ENCODE data around the gene ADAMTSL3. TPM values are rescaled to one million over a fixed set of nuclear protein-coding genes. Genes with fewer than 3 reads are reported as not detected.

The ADAMTSL3 gene
- total RNA-seq, 1 donor from 2014 or later = 2.4 TPM

GRCh38 chr15:83652626-83653204 is 1.2 kb upstream of the ADAMTSL3 start:
- peaks cover 36% of the 10 kb centered on the region for H3K27me3 ChIP-seq (ENCODE audit: insufficient read depth, low read length)
- no peaks in the 10 kb centered on the region for H4K20me1 ChIP-seq (ENCODE audit: insufficient read depth, low read length)
- Mint-ChIP-seq H3K27me3 (ENCODE audit: low read depth, unreplicated experiment) (peaks cover 64% of the 10 kb centered on the region), H3K4me1 (ENCODE audit: low read depth, unreplicated experiment) (no peaks in the 10 kb centered on the region), H3K36me3 (ENCODE audit: low read depth, unreplicated experiment) (peaks cover 2% of the 10 kb centered on the region), H3K9me3 (ENCODE audit: unreplicated experiment) (peaks cover 3% of the 10 kb centered on the region), H3K27ac (ENCODE audit: unreplicated experiment) (peak overlapping the region; percentile 7), H3K4me3 (ENCODE audit: unreplicated experiment) (peak overlapping the region; percentile 60)
- H3K9me3 ChIP-seq (ENCODE audit: insufficient read depth, low read depth, low read length) = no peaks in the 10 kb centered on the region
- DNase-seq (ENCODE audit: low read depth) (no peak), FAIRE-seq (no peak)
- no peaks in the 10 kb centered on the region for H3K79me2 ChIP-seq (ENCODE audit: insufficient read depth, low read length)
- H3K4me3 ChIP-seq (ENCODE audit: insufficient read depth, low read depth, low read length) = no peak overlapping the region
- H3K27ac ChIP-seq (ENCODE audit: low read depth, low read length) = no peak overlapping the region
- no peaks in the 10 kb centered on the region for H3K4me1 ChIP-seq (ENCODE audit: insufficient read depth, low read length)
- H3K36me3 ChIP-seq (ENCODE audit: insufficient read depth, low read length) = no peaks in the 10 kb centered on the region
- no peak overlapping the region for H3K4me2 ChIP-seq (ENCODE audit: low read length)
- TF ChIP-seq EZH2 (IDR thresholded peaks at IDR 0.05; ENCODE audit: insufficient read depth, low read length) (no peak), CTCF (IDR thresholded peaks at IDR 0.05; ENCODE audit: insufficient read depth, low read depth, low read length) (no peak)
- H2AFZ ChIP-seq (ENCODE audit: low read depth, low read length) = no peak overlapping the region
- H3K9ac ChIP-seq (ENCODE audit: low read length) = no peak overlapping the region

GRCh38 chr15:83653288-83653638 is 660 bp upstream of the ADAMTSL3 start:
- Histone ChIP-seq H3K4me3 (ENCODE audit: insufficient read depth, low read depth, low read length) (no peak overlapping the region), H3K4me1 (ENCODE audit: insufficient read depth, low read length) (no peaks in the 10 kb centered on the region), H4K20me1 (ENCODE audit: insufficient read depth, low read length) (no peaks in the 10 kb centered on the region), H3K36me3 (ENCODE audit: insufficient read depth, low read length) (no peaks in the 10 kb centered on the region), H3K27ac (ENCODE audit: low read depth, low read length) (no peak overlapping the region), H2AFZ (ENCODE audit: low read depth, low read length) (no peak overlapping the region), H3K4me2 (ENCODE audit: low read length) (no peak overlapping the region), H3K9ac (ENCODE audit: low read length) (no peak overlapping the region), H3K79me2 (ENCODE audit: insufficient read depth, low read length) (no peaks in the 10 kb centered on the region), H3K27me3 (ENCODE audit: insufficient read depth, low read length) (peaks cover 36% of the 10 kb centered on the region), H3K9me3 (ENCODE audit: insufficient read depth, low read depth, low read length) (no peaks in the 10 kb centered on the region)
- FAIRE-seq = no peak
- Mint-ChIP-seq H3K27ac (ENCODE audit: unreplicated experiment) (no peak overlapping the region), H3K4me1 (ENCODE audit: low read depth, unreplicated experiment) (no peaks in the 10 kb centered on the region), H3K4me3 (ENCODE audit: unreplicated experiment) (peak overlapping the region; percentile 60), H3K9me3 (ENCODE audit: unreplicated experiment) (peaks cover 3% of the 10 kb centered on the region), H3K27me3 (ENCODE audit: low read depth, unreplicated experiment) (peaks cover 63% of the 10 kb centered on the region), H3K36me3 (ENCODE audit: low read depth, unreplicated experiment) (peaks cover 2% of the 10 kb centered on the region)
- no peak for DNase-seq (ENCODE audit: low read depth)
- TF ChIP-seq EZH2 (IDR thresholded peaks at IDR 0.05; ENCODE audit: insufficient read depth, low read length) (no peak), CTCF (IDR thresholded peaks at IDR 0.05; ENCODE audit: insufficient read depth, low read depth, low read length) (no peak)

- peak overlapping the region; percentile 28 for H3K4me3 ChIP-seq (ENCODE audit: insufficient read depth, low read depth, low read length)
Measured at GRCh38 chr15:83654379-83655236, 685 bp downstream of the ADAMTSL3 start.

More at GRCh38 chr15:83654379-83655236, 685 bp downstream of the ADAMTSL3 start:
- Histone ChIP-seq H2AFZ (ENCODE audit: low read depth, low read length) (peak overlapping the region; percentile 47), H3K4me2 (ENCODE audit: low read length) (peak overlapping the region; percentile 63), H3K79me2 (ENCODE audit: insufficient read depth, low read length) (no peaks in the 10 kb centered on the region), H3K36me3 (ENCODE audit: insufficient read depth, low read length) (no peaks in the 10 kb centered on the region), H3K27ac (ENCODE audit: low read depth, low read length) (no peak overlapping the region), H3K4me1 (ENCODE audit: insufficient read depth, low read length) (no peaks in the 10 kb centered on the region), H3K9me3 (ENCODE audit: insufficient read depth, low read depth, low read length) (no peaks in the 10 kb centered on the region), H3K9ac (ENCODE audit: low read length) (no peak overlapping the region), H4K20me1 (ENCODE audit: insufficient read depth, low read length) (no peaks in the 10 kb centered on the region), H3K27me3 (ENCODE audit: insufficient read depth, low read length) (peaks cover 36% of the 10 kb centered on the region)
- peaks cover 3% of the 10 kb centered on the region for H3K9me3 Mint-ChIP-seq (ENCODE audit: unreplicated experiment)
- H3K4me3 Mint-ChIP-seq (ENCODE audit: unreplicated experiment) = peak overlapping the region; percentile 73
- no peak for TF ChIP-seq CTCF (IDR thresholded peaks at IDR 0.05; ENCODE audit: insufficient read depth, low read depth, low read length)
- no peak for TF ChIP-seq EZH2 (IDR thresholded peaks at IDR 0.05; ENCODE audit: insufficient read depth, low read length)
- no peak overlapping the region for H3K27ac Mint-ChIP-seq (ENCODE audit: unreplicated experiment)
- no peaks in the 10 kb centered on the region for H3K4me1 Mint-ChIP-seq (ENCODE audit: low read depth, unreplicated experiment)
- peaks cover 2% of the 10 kb centered on the region for H3K36me3 Mint-ChIP-seq (ENCODE audit: low read depth, unreplicated experiment)
- no peak for DNase-seq (ENCODE audit: low read depth)
- H3K27me3 Mint-ChIP-seq (ENCODE audit: low read depth, unreplicated experiment) = peaks cover 57% of the 10 kb centered on the region
- FAIRE-seq = no peak

Measured in astrocyte (in vitro differentiated cells and primary cell).